GM12865 (cell line): Measurements from ENCODE around the gene CLIP4.

Experiments
- DNase-seq: peaks from one replicate; pipeline ENCODE4 v3.0.0; 2010; ENCODE audit warnings: low read depth
- H3K4me3 ChIP-seq: 2 replicates; pipeline ENCODE4 v1.5.1; 2011; ENCODE audit warnings: mild to moderate bottlenecking, low read depth, low read length, control low read depth
- TF ChIP-seq, protein P1 (sequence below): IDR thresholded peaks from 2 replicates; pipeline ENCODE4 v1.5.1; 2011; ENCODE audit warnings: low read length, control low read depth, low read depth, inconsistent platforms; ENCODE audit not compliant: insufficient read depth; ENCODE audit errors: missing control alignments

Gene CLIP4

GRCh38 chr2:29117636-29118303, 2.6 kb downstream of the CLIP4 start:
- DNase-seq = no peak
- no peak overlapping the region for H3K4me3 ChIP-seq
- TF ChIP-seq, protein P1, sequence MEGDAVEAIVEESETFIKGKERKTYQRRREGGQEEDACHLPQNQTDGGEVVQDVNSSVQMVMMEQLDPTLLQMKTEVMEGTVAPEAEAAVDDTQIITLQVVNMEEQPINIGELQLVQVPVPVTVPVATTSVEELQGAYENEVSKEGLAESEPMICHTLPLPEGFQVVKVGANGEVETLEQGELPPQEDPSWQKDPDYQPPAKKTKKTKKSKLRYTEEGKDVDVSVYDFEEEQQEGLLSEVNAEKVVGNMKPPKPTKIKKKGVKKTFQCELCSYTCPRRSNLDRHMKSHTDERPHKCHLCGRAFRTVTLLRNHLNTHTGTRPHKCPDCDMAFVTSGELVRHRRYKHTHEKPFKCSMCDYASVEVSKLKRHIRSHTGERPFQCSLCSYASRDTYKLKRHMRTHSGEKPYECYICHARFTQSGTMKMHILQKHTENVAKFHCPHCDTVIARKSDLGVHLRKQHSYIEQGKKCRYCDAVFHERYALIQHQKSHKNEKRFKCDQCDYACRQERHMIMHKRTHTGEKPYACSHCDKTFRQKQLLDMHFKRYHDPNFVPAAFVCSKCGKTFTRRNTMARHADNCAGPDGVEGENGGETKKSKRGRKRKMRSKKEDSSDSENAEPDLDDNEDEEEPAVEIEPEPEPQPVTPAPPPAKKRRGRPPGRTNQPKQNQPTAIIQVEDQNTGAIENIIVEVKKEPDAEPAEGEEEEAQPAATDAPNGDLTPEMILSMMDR = no peak

- H3K4me3 ChIP-seq = no peak overlapping the region
- TF ChIP-seq, protein P1 = no peak
- DNase-seq = no peak
These were observed 4.0 kb downstream of the CLIP4 start for GRCh38 chr2:29119211-29119610.

DNA sequence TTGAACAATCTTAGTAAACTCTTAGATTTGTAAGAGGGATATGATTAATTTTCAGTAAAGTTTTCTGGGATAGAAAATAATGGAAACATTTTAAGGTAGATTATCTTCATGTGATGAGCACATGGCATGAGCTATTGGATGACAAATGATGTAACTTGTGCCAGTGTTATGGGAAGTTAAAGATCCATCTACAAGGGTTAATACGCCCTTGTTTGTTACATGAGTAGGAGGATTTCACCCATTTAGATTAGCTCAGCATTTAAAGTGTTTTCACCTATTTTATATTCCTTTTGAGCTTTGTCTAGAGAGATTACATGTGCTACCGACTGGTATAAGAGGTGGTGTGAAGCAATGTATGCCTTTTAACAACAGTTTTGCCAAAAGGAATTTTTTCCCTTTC, 5.6 kb downstream of the CLIP4 start:
- TF ChIP-seq, protein P1 = no peak
- no peak overlapping the region for H3K4me3 ChIP-seq

DNA sequence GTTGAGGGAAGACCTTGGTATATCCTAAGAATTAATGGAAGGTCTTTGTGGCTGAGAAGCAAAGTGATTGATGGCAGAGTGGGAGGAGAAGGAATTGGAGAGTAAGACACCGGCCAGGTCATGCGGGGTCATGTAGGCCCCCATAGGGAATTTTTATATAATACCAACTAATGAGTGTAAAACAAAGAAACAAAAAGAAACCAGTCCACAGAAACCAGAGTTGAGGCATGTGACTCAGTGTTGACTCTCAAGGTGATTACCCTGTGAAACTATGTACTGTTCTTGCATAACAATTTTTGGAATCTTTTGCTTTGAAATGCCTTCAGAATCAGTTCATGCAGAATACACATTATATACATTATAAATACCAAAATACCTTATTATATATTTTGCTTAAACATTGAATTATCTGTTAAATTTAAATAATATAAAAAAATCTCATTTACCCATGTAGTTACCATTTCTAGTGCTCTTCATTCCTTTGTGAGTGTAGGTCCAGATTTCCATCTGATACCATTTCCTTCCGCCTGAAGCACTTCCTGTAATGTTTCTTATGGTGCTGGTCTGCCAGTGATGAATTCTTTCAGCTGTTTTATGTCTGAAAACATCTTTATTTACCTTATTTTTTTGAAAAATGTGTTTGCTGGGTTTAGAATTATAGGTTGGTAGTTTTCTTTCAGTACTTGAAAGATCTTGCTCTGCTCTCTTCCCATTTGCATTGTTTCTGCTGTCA, 8.6 kb downstream of the CLIP4 start:
- no peak for DNase-seq
- H3K4me3 ChIP-seq = no peak overlapping the region
- TF ChIP-seq, protein P1 = no peak

More for the DNA sequence above, 5.6 kb downstream of the CLIP4 start:
- no peak for DNase-seq

DNA sequence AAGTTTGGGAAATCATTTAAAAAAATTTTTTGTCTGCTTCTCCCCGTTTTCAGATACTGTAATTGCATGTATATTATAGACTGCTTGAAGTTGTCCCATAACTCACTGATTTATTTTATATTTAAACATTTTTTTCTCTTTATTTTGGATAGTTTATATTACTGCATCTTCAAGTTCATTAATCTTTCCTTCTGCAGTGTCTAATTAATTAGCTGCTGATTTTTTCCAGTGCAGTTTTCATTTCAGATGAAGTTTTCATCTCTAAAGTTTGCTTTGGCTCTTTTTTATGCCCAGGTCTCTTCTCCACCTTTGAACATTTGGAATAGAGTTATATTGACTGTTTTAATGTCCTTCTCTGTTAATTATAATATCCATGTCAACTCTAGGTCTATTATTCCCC, 9.3 kb downstream of the CLIP4 start:
- DNase-seq = no peak
- TF ChIP-seq, protein P1 = no peak
- no peak overlapping the region for H3K4me3 ChIP-seq

- TF ChIP-seq, protein P1 = no peak
- no peak for DNase-seq
- no peak overlapping the region for H3K4me3 ChIP-seq
These were observed 14.5 kb downstream of the CLIP4 start for GRCh38 chr2:29129586-29130281.
